GM12878 (cell line): ENCODE data around the gene DMPK. TPM values are rescaled to one million over a fixed set of nuclear protein-coding genes. Genes with fewer than 3 reads are reported as not detected.
A peak's percentile ranks its signal among the peaks of the same experiment; 100 is the strongest.

Source experiments
- ATAC-seq: fragments of 200-7000 bp; cut with Tn5 transposase; 3 replicates; pipeline ENCODE4 v1.9.1; 2020; ENCODE audit warnings: mild to moderate bottlenecking, moderate library complexity
- BruUV-seq: library from RNA; stranded (reverse); fragments of 400-500 nt; replicated peaks from 2 replicates; lab custom pipeline; 2021; lab: Mats Ljungman, UMichigan
- CTCF ChIA-PET: fragments of 300-600 bp; sonication (Branson Sonifier 250); formaldehyde crosslinking; extraction: SDS; loops from one replicate; lab custom pipeline; 2021; ENCODE audit warnings: inconsistent platforms; lab: Yijun Ruan, JAX
- POLR2A ChIA-PET: fragments of 350-600 bp; formaldehyde crosslinking; extraction: SDS; loops from one replicate; lab custom pipeline; 2021; ENCODE audit warnings: inconsistent platforms; lab: Charles Lee
- RAD21 ChIA-PET: fragments of 300-600 bp; sonication (Branson Sonifier 250); formaldehyde crosslinking; loops from one replicate; lab custom pipeline; 2023; ENCODE audit warnings: antibody characterized with exemption; ENCODE audit not compliant: unreplicated experiment; lab: Charles Lee
- SMC1A ChIA-PET: fragments of 300-600 bp; sonication (Branson Sonifier 250); formaldehyde crosslinking; loops from one replicate; lab custom pipeline; 2023; ENCODE audit not compliant: unreplicated experiment, uncharacterized antibody; lab: Charles Lee
- DNase-seq: peaks from one replicate; pipeline ENCODE4 v3.0.0-alpha.2; 2011; ENCODE audit warnings: low read depth, low spot score
- FAIRE-seq: peaks from 3 replicates; lab custom pipeline; 2011; peaks lifted over from hg19 to GRCh38; lab: Jason Lieb, UNC
- H2AFZ ChIP-seq: 2 replicates; pipeline ENCODE4 v1.6.0; 2011; ENCODE audit warnings: low read depth, low read length, control low read depth; ENCODE audit not compliant: control insufficient read depth
- H3K27ac ChIP-seq: 2 replicates; pipeline ENCODE4 v1.5.1; 2011; ENCODE audit warnings: control low read depth; ENCODE audit not compliant: control insufficient read depth, insufficient read depth
- H3K27me3 ChIP-seq, 2 experiments: replicated peaks in 1 of 2; 2 replicates each; pipeline versions ENCODE4 v1.6.0 to v1.6.1; 2011; ENCODE audit warnings: low read length in 1 of 2; ENCODE audit not compliant: control insufficient read depth in 2 of 2, insufficient read depth in 2 of 2
- H3K36me3 ChIP-seq, 2 experiments: 2 replicates each; pipeline ENCODE4 v1.5.1; 2011; ENCODE audit warnings: low read length in 1 of 2; ENCODE audit not compliant: control insufficient read depth in 2 of 2, insufficient read depth in 2 of 2
- H3K4me1 ChIP-seq: 2 replicates; pipeline ENCODE4 v1.6.1; 2011; ENCODE audit warnings: mild to moderate bottlenecking, low read length, moderate library complexity, mixed read lengths; ENCODE audit not compliant: control insufficient read depth, insufficient read depth
- H3K4me2 ChIP-seq: 2 replicates; pipeline ENCODE4 v1.6.0; 2011; ENCODE audit warnings: control low read depth; ENCODE audit not compliant: control insufficient read depth, insufficient read depth
- H3K4me3 ChIP-seq: fragments of 200-600 bp; sonication (generic); 2 replicates; pipeline ENCODE4 v1.5.1; 2016
- H3K79me2 ChIP-seq: 2 replicates; pipeline ENCODE4 v1.6.0; 2011; ENCODE audit warnings: low read length; ENCODE audit not compliant: control insufficient read depth, insufficient read depth
- H3K9ac ChIP-seq: 2 replicates; pipeline ENCODE4 v1.8.0; 2011; ENCODE audit warnings: low read length, control low read depth, mixed read lengths; ENCODE audit not compliant: control insufficient read depth, insufficient read depth
- H3K9me3 ChIP-seq: replicated peaks from 3 replicates; pipeline ENCODE4 v1.5.1; 2011; ENCODE audit warnings: mild to moderate bottlenecking, low read length; ENCODE audit not compliant: control insufficient read depth, insufficient read depth
- H4K20me1 ChIP-seq: 2 replicates; pipeline ENCODE4 v1.6.0; 2011; ENCODE audit not compliant: control insufficient read depth, insufficient read depth
- BHLHE40 ChIP-seq, 2 experiments: fragments of 450-650 bp in 1 of 2; IDR thresholded peaks; 2 replicates each; pipeline ENCODE4 v1.6.1; 2011 to 2017; ENCODE audit warnings: low read depth in 2 of 2, borderline replicate concordance in 1 of 2, improper control_type of control experiment in 1 of 2, low read length in 1 of 2, mild to moderate bottlenecking in 1 of 2
- DPF2 ChIP-seq: fragments of 450-650 bp; IDR thresholded peaks from 2 replicates; pipeline ENCODE4 v1.6.1; 2017; ENCODE audit warnings: mild to moderate bottlenecking
- EGR1 ChIP-seq, 2 experiments: IDR thresholded peaks; 1 replicate in 1 of 2; 2 replicates in 1 of 2; pipeline ENCODE4 v1.6.1; 2011 to 2012; ENCODE audit warnings: low read depth in 2 of 2, low read length in 2 of 2, borderline replicate concordance in 1 of 2, mild to moderate bottlenecking in 1 of 2, moderate library complexity in 1 of 2
- GATAD2B ChIP-seq: fragments of 450-650 bp; conservative IDR thresholded peaks from 2 replicates; pipeline ENCODE4 v1.6.1; 2017; ENCODE audit warnings: low read depth, mild to moderate bottlenecking, moderate library complexity
- IKZF1 ChIP-seq: fragments of 450-650 bp; conservative IDR thresholded peaks from 2 replicates; pipeline ENCODE4 v1.6.1; 2017; ENCODE audit warnings: antibody characterized with exemption, mild to moderate bottlenecking
- LARP7 ChIP-seq: fragments of 450-650 bp; IDR thresholded peaks from 2 replicates; pipeline ENCODE4 v1.6.1; 2017; ENCODE audit warnings: mild to moderate bottlenecking
- POLR2A ChIP-seq: IDR thresholded peaks from 2 replicates; pipeline ENCODE4 v1.6.1; 2011; ENCODE audit warnings: low read depth, mild to moderate bottlenecking, low read length
- RAD51 ChIP-seq: fragments of 450-650 bp; IDR thresholded peaks from 2 replicates; pipeline ENCODE4 v1.6.1; 2016; ENCODE audit warnings: moderate library complexity, mild to moderate bottlenecking, inconsistent platforms
- SMC3 ChIP-seq: IDR thresholded peaks from 2 replicates; pipeline ENCODE4 v1.6.1; 2011; ENCODE audit warnings: low read length, improper control_type of control experiment, borderline replicate concordance
- ZNF207 ChIP-seq: fragments of 450-650 bp; IDR thresholded peaks from 2 replicates; pipeline ENCODE4 v1.6.1; 2014; ENCODE audit warnings: antibody characterized with exemption, mild to moderate bottlenecking, borderline replicate concordance
- WGBS: methylation state at CpG from one replicate; pipeline ENCODE4 v1.1.6; 2016; ENCODE audit warnings: low lambda C conversion rate; ENCODE audit not compliant: insufficient replicate concordance, insufficient coverage; ENCODE audit errors: missing lambda C conversion rate; 5-methylcytosine and 5-hydroxymethylcytosine counted together
- in situ Hi-C: fragments of 300-500 bp; cut with MboI; formaldehyde crosslinking; loops from 9 replicates; pipeline ENCODE4 v1.14.3; 2018; ENCODE audit warnings: mixed read lengths
- intact Hi-C: fragments of 100-400 bp; cut with micrococcal nuclease; formaldehyde crosslinking; loops from one replicate; pipeline ENCODE4 v1.14.2; 2022; ENCODE audit not compliant: unreplicated experiment
- polyA plus RNA-seq, 11 experiments: library from polyadenylated mRNA; depleted of rRNA in 4 of 11; unstranded in 6 of 11; stranded (reverse) in 5 of 11; fragments of >200 nt; fragmentation: Nextera tagmentation in 4 of 11; fragmentation: Illumina TruSeq in 1 of 11; extraction: Ambion mirVana in 4 of 11; extraction: Trizol in 1 of 11; gene quantifications; 1 replicate in 1 of 11; 2 replicates in 10 of 11; pipeline versions ENCODE4 v1.2.1 to v1.2.3, GENCODE V29; 2011 to 2016; ENCODE audit warnings: inconsistent platforms in 2 of 11, missing spikeins in 2 of 11, low read depth in 1 of 11
- total RNA-seq, 4 experiments: library from RNA; depleted of rRNA in 3 of 4; stranded (reverse); fragments of >200 nt in 3 of 4; fragmentation: Illumina TruSeq in 1 of 4; extraction: Trizol in 1 of 4; gene quantifications; 2 replicates each; pipeline versions ENCODE4 v1.2.1 to v1.2.3, GENCODE V29; 2013 to 2021
- TF ChIP-seq, protein P1 (sequence below): fragments of 450-650 bp; formaldehyde crosslinking; IDR thresholded peaks from 2 replicates; pipeline ENCODE4 v1.4.0; 2022; ENCODE audit warnings: mild to moderate bottlenecking, moderate library complexity
- TF ChIP-seq, protein P2 (sequence below): IDR thresholded peaks from 2 replicates; pipeline ENCODE4 v1.6.1; 2012; ENCODE audit warnings: low read depth, low read length, improper control_type of control experiment
- TF ChIP-seq, protein P3 (sequence below): fragments of 450-650 bp; IDR thresholded peaks from 2 replicates; pipeline ENCODE4 v1.6.1; 2017; ENCODE audit warnings: mild to moderate bottlenecking, moderate library complexity

DMPK gene
- total and polyA plus RNA-seq, 10 of the 15 experiments (the other 5 are each of a cell fraction or from before 2014, with no cell fraction given): 0.60 to 33.6 (median 5.2) TPM

DNA sequence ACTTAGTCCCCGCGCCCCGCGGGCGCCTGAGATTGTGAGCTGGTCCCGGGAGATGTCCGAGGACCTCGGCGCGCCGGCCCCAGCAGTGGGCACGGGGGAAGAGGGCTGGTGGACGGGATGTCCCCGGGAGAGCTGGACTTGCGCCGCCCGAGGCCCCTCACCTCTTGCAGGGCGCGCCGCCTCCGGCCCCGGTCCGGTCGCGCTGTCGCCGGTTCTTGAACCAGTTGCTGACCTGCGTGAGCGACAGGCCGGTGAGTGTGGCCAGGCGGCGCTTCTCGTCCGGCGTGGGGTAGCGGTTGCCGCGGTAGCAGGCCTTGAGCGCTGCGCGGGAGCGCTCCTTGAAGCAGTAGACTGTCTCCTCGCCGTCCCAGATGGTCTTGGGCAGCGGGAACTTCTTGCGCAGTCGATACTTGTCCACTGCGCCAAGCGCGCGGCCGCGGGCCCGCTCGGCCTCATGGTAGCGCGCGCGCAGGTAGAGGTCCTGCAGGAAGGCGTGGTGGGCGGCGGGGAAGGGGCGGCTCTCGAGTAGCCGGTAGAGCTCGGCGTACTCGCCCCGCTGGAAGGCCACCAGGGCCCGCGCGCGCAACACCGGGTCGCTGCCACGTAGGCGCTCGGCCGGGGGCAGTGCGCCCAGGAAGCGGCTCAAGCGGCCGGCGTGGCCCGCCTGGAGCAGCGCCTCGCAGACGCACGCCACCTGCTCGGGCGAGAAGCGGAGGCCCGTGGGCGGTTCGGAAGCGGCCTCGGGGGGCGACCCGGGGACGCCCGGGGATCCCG is 14.2 kb downstream of the DMPK start:
- Histone ChIP-seq H4K20me1 (no peaks in the 10 kb centered on the region), H3K27ac (peak overlapping the region; percentile 9), H3K9me3 (no peaks in the 10 kb centered on the region), H2AFZ (peak overlapping the region; percentile 49), H3K4me1 (peaks cover 4% of the 10 kb centered on the region), H3K27me3 (no peaks in the 10 kb centered on the region), H3K36me3 (no peaks in the 10 kb centered on the region), H3K79me2 (no peaks in the 10 kb centered on the region; the same call in 1 of the 2 replicates), H3K4me3 (peak overlapping the region; percentile 98), H3K9ac (peak overlapping the region; percentile 75; the same call in 1 of the 2 replicates), H3K4me2 (peak overlapping the region; percentile 77)
- CTCF ChIA-PET: interaction anchor here (0.9 to 4.5 kb wide), 10 partner anchors 11 to 226 kb away, joined by 3 to 110 read pairs (median 8); partner anchors contain the start of genes QPCTL and SNRPD2
- POLR2A ChIA-PET: interaction anchor here (0.6 to 3.3 kb wide), 16 partner anchors 11 to 708 kb away, joined by 3 to 28 read pairs (median 9); partner anchors contain the start of genes DMWD, FBXO46, IRF2BP1 and QPCTL
- no peak for DNase-seq
- RAD21 ChIA-PET: interaction anchor here (1.3 to 3.6 kb wide), 9 partner anchors 27 to 126 kb away, joined by 4 to 63 read pairs (median 25); partner anchors contain the start of genes FBXO46, FOXA3, QPCTL and SNRPD2
- ATAC-seq: peak; percentile 1
- FAIRE-seq: no peak
- SMC1A ChIA-PET: interaction anchor here (1.2 to 3.2 kb wide), 7 partner anchors 11 to 114 kb away, joined by 3 to 17 read pairs (median 7); partner anchors contain the start of genes DMWD, FBXO46 and SYMPK
- intact Hi-C loops (loop anchor here (2.0 to 5.0 kb wide), 3 partner anchors 25 to 76 kb away; partner anchors contain the start of genes DMWD, FBXO46, MEIOSIN and QPCTL), in situ Hi-C loops (no loop called here)
- BruUV-seq: no TSS peak
- 10% methylated on average over 85 of the region's 102 CpGs for WGBS
- TF ChIP-seq, protein P1, sequence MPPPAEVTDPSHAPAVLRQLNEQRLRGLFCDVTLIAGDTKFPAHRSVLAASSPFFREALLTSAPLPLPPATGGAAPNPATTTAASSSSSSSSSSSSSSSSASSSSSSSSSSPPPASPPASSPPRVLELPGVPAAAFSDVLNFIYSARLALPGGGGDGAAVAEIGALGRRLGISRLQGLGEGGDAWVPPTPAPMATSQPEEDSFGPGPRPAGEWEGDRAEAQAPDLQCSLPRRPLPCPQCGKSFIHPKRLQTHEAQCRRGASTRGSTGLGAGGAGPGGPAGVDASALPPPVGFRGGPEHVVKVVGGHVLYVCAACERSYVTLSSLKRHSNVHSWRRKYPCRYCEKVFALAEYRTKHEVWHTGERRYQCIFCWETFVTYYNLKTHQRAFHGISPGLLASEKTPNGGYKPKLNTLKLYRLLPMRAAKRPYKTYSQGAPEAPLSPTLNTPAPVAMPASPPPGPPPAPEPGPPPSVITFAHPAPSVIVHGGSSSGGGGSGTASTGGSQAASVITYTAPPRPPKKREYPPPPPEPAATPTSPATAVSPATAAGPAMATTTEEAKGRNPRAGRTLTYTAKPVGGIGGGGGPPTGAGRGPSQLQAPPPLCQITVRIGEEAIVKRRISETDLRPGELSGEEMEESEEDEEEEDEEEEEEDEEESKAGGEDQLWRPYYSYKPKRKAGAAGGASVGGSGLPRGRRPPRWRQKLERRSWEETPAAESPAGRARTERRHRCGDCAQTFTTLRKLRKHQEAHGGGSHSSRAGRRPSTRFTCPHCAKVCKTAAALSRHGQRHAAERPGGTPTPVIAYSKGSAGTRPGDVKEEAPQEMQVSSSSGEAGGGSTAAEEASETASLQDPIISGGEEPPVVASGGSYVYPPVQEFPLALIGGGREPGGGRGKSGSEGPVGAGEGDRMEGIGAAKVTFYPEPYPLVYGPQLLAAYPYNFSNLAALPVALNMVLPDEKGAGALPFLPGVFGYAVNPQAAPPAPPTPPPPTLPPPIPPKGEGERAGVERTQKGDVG (CRISPR knock-in tag): no peak
- peak; percentile 39 for TF ChIP-seq IKZF1
- TF ChIP-seq GATAD2B: peak; percentile 69; the same call in 1 of the 2 replicates
- TF ChIP-seq, protein P2, sequence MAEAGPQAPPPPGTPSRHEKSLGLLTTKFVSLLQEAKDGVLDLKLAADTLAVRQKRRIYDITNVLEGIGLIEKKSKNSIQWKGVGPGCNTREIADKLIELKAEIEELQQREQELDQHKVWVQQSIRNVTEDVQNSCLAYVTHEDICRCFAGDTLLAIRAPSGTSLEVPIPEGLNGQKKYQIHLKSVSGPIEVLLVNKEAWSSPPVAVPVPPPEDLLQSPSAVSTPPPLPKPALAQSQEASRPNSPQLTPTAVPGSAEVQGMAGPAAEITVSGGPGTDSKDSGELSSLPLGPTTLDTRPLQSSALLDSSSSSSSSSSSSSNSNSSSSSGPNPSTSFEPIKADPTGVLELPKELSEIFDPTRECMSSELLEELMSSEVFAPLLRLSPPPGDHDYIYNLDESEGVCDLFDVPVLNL: no peak
- TF ChIP-seq, protein P3, sequence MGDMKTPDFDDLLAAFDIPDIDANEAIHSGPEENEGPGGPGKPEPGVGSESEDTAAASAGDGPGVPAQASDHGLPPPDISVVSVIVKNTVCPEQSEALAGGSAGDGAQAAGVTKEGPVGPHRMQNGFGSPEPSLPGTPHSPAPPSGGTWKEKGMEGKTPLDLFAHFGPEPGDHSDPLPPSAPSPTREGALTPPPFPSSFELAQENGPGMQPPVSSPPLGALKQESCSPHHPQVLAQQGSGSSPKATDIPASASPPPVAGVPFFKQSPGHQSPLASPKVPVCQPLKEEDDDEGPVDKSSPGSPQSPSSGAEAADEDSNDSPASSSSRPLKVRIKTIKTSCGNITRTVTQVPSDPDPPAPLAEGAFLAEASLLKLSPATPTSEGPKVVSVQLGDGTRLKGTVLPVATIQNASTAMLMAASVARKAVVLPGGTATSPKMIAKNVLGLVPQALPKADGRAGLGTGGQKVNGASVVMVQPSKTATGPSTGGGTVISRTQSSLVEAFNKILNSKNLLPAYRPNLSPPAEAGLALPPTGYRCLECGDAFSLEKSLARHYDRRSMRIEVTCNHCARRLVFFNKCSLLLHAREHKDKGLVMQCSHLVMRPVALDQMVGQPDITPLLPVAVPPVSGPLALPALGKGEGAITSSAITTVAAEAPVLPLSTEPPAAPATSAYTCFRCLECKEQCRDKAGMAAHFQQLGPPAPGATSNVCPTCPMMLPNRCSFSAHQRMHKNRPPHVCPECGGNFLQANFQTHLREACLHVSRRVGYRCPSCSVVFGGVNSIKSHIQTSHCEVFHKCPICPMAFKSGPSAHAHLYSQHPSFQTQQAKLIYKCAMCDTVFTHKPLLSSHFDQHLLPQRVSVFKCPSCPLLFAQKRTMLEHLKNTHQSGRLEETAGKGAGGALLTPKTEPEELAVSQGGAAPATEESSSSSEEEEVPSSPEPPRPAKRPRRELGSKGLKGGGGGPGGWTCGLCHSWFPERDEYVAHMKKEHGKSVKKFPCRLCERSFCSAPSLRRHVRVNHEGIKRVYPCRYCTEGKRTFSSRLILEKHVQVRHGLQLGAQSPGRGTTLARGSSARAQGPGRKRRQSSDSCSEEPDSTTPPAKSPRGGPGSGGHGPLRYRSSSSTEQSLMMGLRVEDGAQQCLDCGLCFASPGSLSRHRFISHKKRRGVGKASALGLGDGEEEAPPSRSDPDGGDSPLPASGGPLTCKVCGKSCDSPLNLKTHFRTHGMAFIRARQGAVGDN: peak; percentile 40; the same call in 1 of the 2 replicates
- TF ChIP-seq EGR1 (IDR thresholded peaks at IDR 0.05; ENCODE audit: borderline replicate concordance in 1 of 2, low read depth in 2 of 2, low read length in 2 of 2): peak in 1 of 2 experiments; percentile 59; a peak in 1 of 3 replicates
- TF ChIP-seq POLR2A: peak; percentile 64
- TF ChIP-seq BHLHE40 (IDR thresholded peaks at IDR 0.05; ENCODE audit: borderline replicate concordance in 1 of 2, low read depth in 2 of 2, low read length in 1 of 2): peak in 1 of 2 experiments; percentile 59; a peak in 2 of 4 replicates
- no peak for TF ChIP-seq RAD51
- TF ChIP-seq DPF2: peak; percentile 81
- 0 out of 2 replicates have a peak, but pooled peaks have one; percentile 6 for TF ChIP-seq SMC3
- peak; percentile 76 for TF ChIP-seq LARP7
- TF ChIP-seq ZNF207: no peak
